Adrenal gland (tissue), 12 donors: ENCODE measurements around the gene OR10A6. TPM values are rescaled to one million over a fixed set of nuclear protein-coding genes. Genes with fewer than 3 reads are reported as not detected.

Experiments
- DNase-seq, 7 donors: peaks; one replicate each; pipeline ENCODE4 v3.0.0-alpha.2; 2019 to 2020
- H3K27ac ChIP-seq, 5 donors: fragments of 200-600 bp; sonication (generic) in 4 of 5; 1 replicate in 3 of 5; 2 replicates in 2 of 5; pipeline versions ENCODE4 v1.5.1 to v1.8.0; 2016 to 2020; ENCODE audit warnings: mild to moderate bottlenecking in 1 of 5
- H3K27me3 ChIP-seq: fragments of 200-600 bp; 2 replicates; pipeline ENCODE4 v1.8.0; 2021
- H3K36me3 ChIP-seq, 2 donors: fragments of 200-600 bp; replicated peaks in 1 of 2; 1 replicate in 1 of 2; 2 replicates in 1 of 2; pipeline versions ENCODE4 v1.5.1 to v1.8.0; 2018 to 2022
- H3K4me1 ChIP-seq, 2 donors: fragments of 200-600 bp; replicated peaks in 1 of 2; 1 replicate in 1 of 2; 2 replicates in 1 of 2; pipeline versions ENCODE4 v1.5.1 to v1.8.0; 2018 to 2021
- H3K4me3 ChIP-seq, 4 donors: fragments of 200-600 bp; sonication (generic) in 3 of 4; one replicate each; pipeline ENCODE4 v1.5.1; 2016 to 2018
- H3K9me3 ChIP-seq, 3 donors: fragments of 200-600 bp; sonication (generic) in 1 of 3; replicated peaks in 1 of 3; 1 replicate in 2 of 3; 2 replicates in 1 of 3; pipeline versions ENCODE4 v1.5.1 to v1.8.0; 2016 to 2021
- CTCF ChIP-seq, 6 experiments: fragments of 450-650 bp in 4 of 6; fragments of 200-600 bp in 2 of 6; sonication (generic) in 1 of 6; IDR thresholded peaks; 1 replicate in 5 of 6; 2 replicates in 1 of 6; pipeline versions ENCODE4 v1.5.1 to v1.8.0; 2016 to 2021; ENCODE audit warnings: antibody characterized with exemption in 6 of 6, mild to moderate bottlenecking in 2 of 6, moderate library complexity in 1 of 6
- POLR2A ChIP-seq, 2 donors: fragments of 450-650 bp; IDR thresholded peaks; one replicate each; pipeline ENCODE4 v1.6.1; 2017; ENCODE audit warnings: antibody characterized with exemption in 2 of 2, mild to moderate bottlenecking in 2 of 2, moderate library complexity in 1 of 2
- WGBS, 4 donors: extraction: QIAGEN DNeasy Blood & Tissue Kit in 2 of 4; methylation state at CpG; one replicate each; pipeline versions ENCODE4 v1.1.5 to v1.1.7; 2013 to 2017; 5-methylcytosine and 5-hydroxymethylcytosine counted together
- intact Hi-C, 2 donors: fragments of 100-400 bp; cut with DNase I; formaldehyde crosslinking; loops; one replicate each; pipeline versions ENCODE4 v1.14.1 to v1.15.0; 2022 to 2023
- polyA plus RNA-seq, 3 donors: library from polyadenylated mRNA; stranded (reverse); fragments of 200-250 nt in 2 of 3; fragments of 350-450 nt in 1 of 3; fragmentation: Illumina TruSeq in 1 of 3; extraction: RNeasy Lipid Tissue Mini Kit (QIAGEN cat#74804) in 1 of 3; gene quantifications; one replicate each; pipeline ENCODE4 v1.2.3, GENCODE V29; 2013 to 2014
- total RNA-seq, 9 donors: library from RNA; depleted of rRNA in 4 of 9; stranded (reverse); fragments of >200 nt in 4 of 9; fragments of 120-200 nt in 1 of 9; fragmentation: NEBNext Ultra II Directional in 1 of 9; extraction: Animal tissue kit (Norgen Biotek cat#: 25700) in 1 of 9; gene quantifications; one replicate each; pipeline versions ENCODE4 v1.1.0 to v1.2.4, GENCODE V29; 2013 to 2023
- donor health status: healthy with polysubstance abuse.
- donor health status: Bipolar disorder and iron deficiency.
- donor health status: DM: yes; HTN: yes; CAD: no.
- donor health status: DM: no; HTN: no; CAD: no.
- donor health status: DM: no; HTN: no; CAD: no.
- donor health status: DM: yes; HTN: yes; CAD: no.

The OR10A6 gene
- total and polyA plus RNA-seq, 12 donors, result not detected

GRCh38 chr11:7898666-7899283 lies 32.3 kb downstream of the OR10A6 start:
- DNase-seq, result no peak
- H3K27ac ChIP-seq, result no peak overlapping the region
- no peaks in the 10 kb centered on the region for H3K27me3 ChIP-seq
- no peaks in the 10 kb centered on the region for H3K36me3 ChIP-seq
- no peak overlapping the region for H3K4me3 ChIP-seq
- intact Hi-C loops, result no loop called here
- no peaks in the 10 kb centered on the region for H3K9me3 ChIP-seq
- no peaks in the 10 kb centered on the region for H3K4me1 ChIP-seq
- TF ChIP-seq CTCF (IDR thresholded peaks at IDR 0.05), result no peak
- no peak for TF ChIP-seq POLR2A (IDR thresholded peaks at IDR 0.05)
- WGBS, 4 donors, result 62 to 68% (median 63%) methylated on average over 5 of the region's 5 CpGs

- H3K27ac ChIP-seq, result no peak overlapping the region
- no peak overlapping the region for H3K4me3 ChIP-seq
- 12 to 28% (median 20%) methylated on average over 1 of the region's 1 CpG for WGBS, 4 donors
- no peaks in the 10 kb centered on the region for H3K27me3 ChIP-seq
- intact Hi-C loops, result no loop called here
- TF ChIP-seq CTCF (IDR thresholded peaks at IDR 0.05) (no peak), POLR2A (IDR thresholded peaks at IDR 0.05) (no peak)
- no peaks in the 10 kb centered on the region for H3K36me3 ChIP-seq
- H3K9me3 ChIP-seq, result no peaks in the 10 kb centered on the region
- peak in 4 of 7 donors; percentile 9 to 61 (median 28) for DNase-seq
- H3K4me1 ChIP-seq, result no peaks in the 10 kb centered on the region
These were observed 34.9 kb downstream of the OR10A6 start for GRCh38 chr11:7896009-7896785.

- H3K36me3 ChIP-seq, result no peaks in the 10 kb centered on the region
- H3K4me3 ChIP-seq, result no peak overlapping the region
- H3K9me3 ChIP-seq, result no peaks in the 10 kb centered on the region
- 38 to 60% (median 46%) methylated on average over 3 of the region's 3 CpGs for WGBS, 4 donors
- no peak overlapping the region for H3K27ac ChIP-seq
- no peak for DNase-seq
- H3K4me1 ChIP-seq, result no peaks in the 10 kb centered on the region
- no peaks in the 10 kb centered on the region for H3K27me3 ChIP-seq
- intact Hi-C loops, result loop anchor here in 1 of 2 donors (5.0 kb wide), 1 partner anchor 88 kb away; no protein-coding TSS in a partner anchor
- no peak for TF ChIP-seq POLR2A (IDR thresholded peaks at IDR 0.05)
- no peak for TF ChIP-seq CTCF (IDR thresholded peaks at IDR 0.05)
These were observed 36.8 kb downstream of the OR10A6 start for GRCh38 chr11:7894251-7894650.

GRCh38 chr11:7893796-7894195 lies 37.3 kb downstream of the OR10A6 start:
- intact Hi-C loops, result loop anchor here in 1 of 2 donors (5.0 kb wide), 1 partner anchor 89 kb away; no protein-coding TSS in a partner anchor
- Histone ChIP-seq H3K9me3 (no peaks in the 10 kb centered on the region), H3K27me3 (no peaks in the 10 kb centered on the region), H3K4me3 (no peak overlapping the region), H3K36me3 (no peaks in the 10 kb centered on the region), H3K27ac (no peak overlapping the region), H3K4me1 (no peaks in the 10 kb centered on the region)
- 64 to 82% (median 75%) methylated on average over 2 of the region's 2 CpGs for WGBS, 4 donors
- DNase-seq, result no peak
- no peak for TF ChIP-seq CTCF (IDR thresholded peaks at IDR 0.05)
- no peak for TF ChIP-seq POLR2A (IDR thresholded peaks at IDR 0.05)
